SJCRH30 (cell line): Measurements from ENCODE around the gene C12orf57. TPM values are rescaled to one million over a fixed set of nuclear protein-coding genes. Genes with fewer than 3 reads are reported as not detected.
A peak's percentile ranks its signal among the peaks of the same experiment; 100 is the strongest.

ENCODE experiments used
- DNase-seq, 2 experiments: peaks; one replicate each; pipeline ENCODE4 v3.0.0-alpha.2; 2015 to 2020
- H3K27ac ChIP-seq: fragments of 250-450 bp; sonication (Bioruptor Pico); 2 replicates; pipeline ENCODE4 v1.5.1; 2020; ENCODE audit warnings: mild to moderate bottlenecking, moderate library complexity
- H3K27me3 ChIP-seq: fragments of 250-450 bp; sonication (Bioruptor Pico); 2 replicates; pipeline ENCODE4 v1.5.1; 2020; ENCODE audit warnings: mild to moderate bottlenecking, moderate library complexity
- H3K36me3 ChIP-seq: fragments of 250-450 bp; sonication (Bioruptor Pico); 2 replicates; pipeline ENCODE4 v1.5.1; 2020; ENCODE audit warnings: mild to moderate bottlenecking, moderate library complexity
- H3K4me1 ChIP-seq: fragments of 250-450 bp; sonication (Bioruptor Pico); 2 replicates; pipeline ENCODE4 v1.5.1; 2020; ENCODE audit warnings: mild to moderate bottlenecking, moderate library complexity
- H3K4me3 ChIP-seq: fragments of 250-450 bp; sonication (Bioruptor Pico); 2 replicates; pipeline ENCODE4 v1.5.1; 2020; ENCODE audit warnings: mild to moderate bottlenecking, moderate library complexity
- H3K9me3 ChIP-seq: fragments of 250-450 bp; sonication (Bioruptor Pico); replicated peaks from 2 replicates; pipeline ENCODE4 v1.5.1; 2020; ENCODE audit warnings: mild to moderate bottlenecking, moderate library complexity
- total RNA-seq: library from RNA; depleted of rRNA; stranded (reverse); fragments of >200 nt; shearing (Covaris generic); gene quantifications from 2 replicates; pipeline ENCODE4 v1.2.3, GENCODE V29; 2014

Gene C12orf57
- total RNA-seq, 1 experiment from 2014 or later = 193 TPM

GRCh38 chr12:6959805-6960592, 16.2 kb downstream of the C12orf57 start:
- Histone ChIP-seq H3K36me3 (peaks cover 6% of the 10 kb centered on the region), H3K4me1 (peaks cover 11% of the 10 kb centered on the region; the same call in 1 of the 2 replicates), H3K9me3 (no peaks in the 10 kb centered on the region), H3K27ac (no peak overlapping the region), H3K27me3 (peaks cover 5% of the 10 kb centered on the region; the same call in 1 of the 2 replicates), H3K4me3 (no peak overlapping the region)
- no peak for DNase-seq

- Histone ChIP-seq H3K27ac (peak overlapping the region; percentile 65), H3K4me1 (peaks cover 11% of the 10 kb centered on the region; the same call in 1 of the 2 replicates), H3K9me3 (no peaks in the 10 kb centered on the region), H3K27me3 (peaks cover 5% of the 10 kb centered on the region; the same call in 1 of the 2 replicates), H3K4me3 (peak overlapping the region; percentile 50), H3K36me3 (peaks cover 13% of the 10 kb centered on the region)
- peak in 1 of 2 experiments; percentile 44 for DNase-seq
Observed at GRCh38 chr12:6960593-6961277, 16.9 kb downstream of the C12orf57 start.

GRCh38 chr12:6961278-6961694, 17.5 kb downstream of the C12orf57 start:
- Histone ChIP-seq H3K27me3 (peaks cover 5% of the 10 kb centered on the region; the same call in 1 of the 2 replicates), H3K36me3 (peaks cover 17% of the 10 kb centered on the region), H3K4me3 (peak overlapping the region; percentile 50), H3K27ac (peak overlapping the region; percentile 65), H3K4me1 (peaks cover 11% of the 10 kb centered on the region; the same call in 1 of the 2 replicates), H3K9me3 (no peaks in the 10 kb centered on the region)
- DNase-seq = peak; percentile 59 to 63

GRCh38 chr12:6961695-6962284, 18.0 kb downstream of the C12orf57 start:
- H3K27ac ChIP-seq = peak overlapping the region; percentile 65
- DNase-seq = peak; percentile 83 to 90
- peaks cover 21% of the 10 kb centered on the region for H3K36me3 ChIP-seq
- H3K27me3 ChIP-seq = peaks cover 3% of the 10 kb centered on the region; the same call in 1 of the 2 replicates
- H3K9me3 ChIP-seq = no peaks in the 10 kb centered on the region
- peaks cover 11% of the 10 kb centered on the region; the same call in 1 of the 2 replicates for H3K4me1 ChIP-seq
- H3K4me3 ChIP-seq = peak overlapping the region; percentile 50

- Histone ChIP-seq H3K4me1 (peaks cover 11% of the 10 kb centered on the region; the same call in 1 of the 2 replicates), H3K27ac (peak overlapping the region; percentile 65), H3K36me3 (peaks cover 27% of the 10 kb centered on the region)
Observed at GRCh38 chr12:6962285-6963015, 18.6 kb downstream of the C12orf57 start.

GRCh38 chr12:6963016-6963731, 19.4 kb downstream of the C12orf57 start:
- DNase-seq = no peak
- H3K4me3 ChIP-seq = no peak overlapping the region
- peaks cover 11% of the 10 kb centered on the region; the same call in 1 of the 2 replicates for H3K4me1 ChIP-seq
- no peaks in the 10 kb centered on the region for H3K9me3 ChIP-seq
- no peaks in the 10 kb centered on the region for H3K27me3 ChIP-seq
- H3K36me3 ChIP-seq = peaks cover 34% of the 10 kb centered on the region
- H3K27ac ChIP-seq = no peak overlapping the region

More at GRCh38 chr12:6962285-6963015, 18.6 kb downstream of the C12orf57 start:
- H3K27me3 ChIP-seq = no peaks in the 10 kb centered on the region
- no peak for DNase-seq
- no peaks in the 10 kb centered on the region for H3K9me3 ChIP-seq
- H3K4me3 ChIP-seq = peak overlapping the region; percentile 50

GRCh38 chr12:6963791-6964413, 20.1 kb downstream of the C12orf57 start:
- H3K9me3 ChIP-seq = no peaks in the 10 kb centered on the region
- H3K4me3 ChIP-seq = no peak overlapping the region
- H3K27ac ChIP-seq = no peak overlapping the region
- no peak for DNase-seq
- peaks cover 42% of the 10 kb centered on the region for H3K36me3 ChIP-seq
- H3K27me3 ChIP-seq = no peaks in the 10 kb centered on the region
- peaks cover 11% of the 10 kb centered on the region; the same call in 1 of the 2 replicates for H3K4me1 ChIP-seq

- no peak for DNase-seq
- H3K27me3 ChIP-seq = no peaks in the 10 kb centered on the region
- H3K4me3 ChIP-seq = no peak overlapping the region
- H3K9me3 ChIP-seq = no peaks in the 10 kb centered on the region
- no peak overlapping the region for H3K27ac ChIP-seq
- H3K36me3 ChIP-seq = peaks cover 46% of the 10 kb centered on the region
- peaks cover 15% of the 10 kb centered on the region; the same call in 1 of the 2 replicates for H3K4me1 ChIP-seq
Observed at GRCh38 chr12:6964605-6965025, 20.8 kb downstream of the C12orf57 start.

- peaks cover 15% of the 10 kb centered on the region; the same call in 1 of the 2 replicates for H3K4me1 ChIP-seq
- H3K27me3 ChIP-seq = no peaks in the 10 kb centered on the region
- peak; percentile 76 to 83 for DNase-seq
- no peaks in the 10 kb centered on the region for H3K9me3 ChIP-seq
- H3K27ac ChIP-seq = no peak overlapping the region
- peaks cover 46% of the 10 kb centered on the region for H3K36me3 ChIP-seq
- no peak overlapping the region for H3K4me3 ChIP-seq
Observed at GRCh38 chr12:6965026-6965661, 21.3 kb downstream of the C12orf57 start.

GRCh38 chr12:6965714-6966113, 21.9 kb downstream of the C12orf57 start:
- no peak overlapping the region for H3K4me3 ChIP-seq
- DNase-seq = no peak
- peaks cover 14% of the 10 kb centered on the region; the same call in 1 of the 2 replicates for H3K4me1 ChIP-seq
- no peaks in the 10 kb centered on the region for H3K9me3 ChIP-seq
- peaks cover 46% of the 10 kb centered on the region for H3K36me3 ChIP-seq
- H3K27ac ChIP-seq = no peak overlapping the region
- H3K27me3 ChIP-seq = no peaks in the 10 kb centered on the region

GRCh38 chr12:6966351-6966750, 22.5 kb downstream of the C12orf57 start:
- DNase-seq = no peak
- Histone ChIP-seq H3K4me3 (no peak overlapping the region), H3K27ac (no peak overlapping the region), H3K36me3 (peaks cover 46% of the 10 kb centered on the region), H3K4me1 (peaks cover 11% of the 10 kb centered on the region; the same call in 1 of the 2 replicates), H3K9me3 (no peaks in the 10 kb centered on the region), H3K27me3 (no peaks in the 10 kb centered on the region)

GRCh38 chr12:6967651-6968100, 23.9 kb downstream of the C12orf57 start:
- Histone ChIP-seq H3K4me3 (no peak overlapping the region), H3K4me1 (peaks cover 9% of the 10 kb centered on the region), H3K36me3 (peaks cover 55% of the 10 kb centered on the region), H3K27ac (no peak overlapping the region), H3K27me3 (no peaks in the 10 kb centered on the region), H3K9me3 (no peaks in the 10 kb centered on the region)
- no peak for DNase-seq

- peaks cover 55% of the 10 kb centered on the region for H3K36me3 ChIP-seq
Observed at GRCh38 chr12:6968426-6968825, 24.6 kb downstream of the C12orf57 start.

More at GRCh38 chr12:6968426-6968825, 24.6 kb downstream of the C12orf57 start:
- Histone ChIP-seq H3K4me1 (peaks cover 8% of the 10 kb centered on the region), H3K9me3 (no peaks in the 10 kb centered on the region), H3K27ac (no peak overlapping the region), H3K27me3 (no peaks in the 10 kb centered on the region), H3K4me3 (no peak overlapping the region)
- no peak for DNase-seq
